Right hindlimb (tissue), 1 donor: ENCODE measurements around the gene MRPS24.
"Not testable (repeated sequence)": the region's sequence is repeated elsewhere in the genome, so short reads cannot be mapped to it uniquely, and the experiment has no call there.

ENCODE experiments used
- DNase-seq: peaks from one replicate; pipeline ENCODE4 v3.0.0-alpha.2; 2018

MRPS24 gene

DNA sequence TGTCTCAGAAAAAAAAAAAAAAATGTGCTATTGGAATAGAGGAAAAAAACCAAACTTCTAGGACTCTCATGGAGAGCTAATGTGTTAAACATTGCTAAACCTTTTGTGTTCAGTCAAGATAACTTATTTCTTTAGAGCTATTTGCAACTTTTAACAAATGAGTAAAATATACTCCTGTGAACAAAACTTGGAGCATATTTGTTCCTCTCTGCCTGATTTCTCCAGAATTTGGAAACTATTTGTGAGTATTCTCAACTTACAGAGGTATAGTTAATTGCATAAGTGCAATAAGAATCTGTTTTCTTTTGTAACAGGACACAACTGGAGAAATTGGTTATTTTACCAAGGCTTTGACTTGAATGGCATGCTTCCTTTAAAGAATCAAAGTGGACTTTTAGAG lies 38.4 kb downstream of the MRPS24 start:
- not testable (repeated sequence) for DNase-seq

- DNase-seq = no peak
Measured at GRCh38 chr7:43825391-43825808, 43.9 kb downstream of the MRPS24 start.

- no peak for DNase-seq
Measured at GRCh38 chr7:43824963-43825362, 44.4 kb downstream of the MRPS24 start.

- not testable (repeated sequence) for DNase-seq
Measured at GRCh38 chr7:43824513-43824912, 44.8 kb downstream of the MRPS24 start.

DNA sequence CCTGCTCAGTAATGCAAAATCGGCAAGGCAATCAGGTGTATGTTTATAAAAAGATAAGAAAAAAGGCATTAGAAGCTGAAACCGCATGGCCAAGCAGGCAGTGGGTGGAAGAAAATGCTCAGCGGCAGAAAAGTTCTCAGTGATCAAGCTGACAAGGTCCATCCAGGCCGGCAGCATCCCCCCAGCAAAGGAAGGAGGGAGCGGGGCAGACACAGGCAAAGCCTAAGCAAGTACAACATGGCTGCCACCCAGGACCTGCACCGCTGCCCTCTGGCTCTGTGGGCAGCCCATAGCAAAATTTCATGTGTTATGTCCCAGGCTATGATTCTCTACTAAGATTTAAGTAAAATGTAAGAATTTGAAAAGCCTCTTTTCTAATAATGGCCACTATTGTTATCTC lies 45.4 kb downstream of the MRPS24 start:
- DNase-seq = no peak

GRCh38 chr7:43823425-43823824 lies 45.9 kb downstream of the MRPS24 start:
- DNase-seq = not testable (repeated sequence)
